Transverse colon (tissue), 4 donors: ENCODE measurements around the gene GOSR2. TPM values are rescaled to one million over a fixed set of nuclear protein-coding genes. Genes with fewer than 3 reads are reported as not detected.

ENCODE experiments used
- DNase-seq: peaks from one replicate; pipeline ENCODE4 v3.0.0-alpha.2; 2019
- H3K27ac ChIP-seq, 4 donors: fragments of 200-600 bp; sonication (generic); 2 replicates each; pipeline ENCODE4 v1.5.1; 2016 to 2018; ENCODE audit warnings: inconsistent platforms in 4 of 4
- H3K27me3 ChIP-seq: fragments of 200-600 bp; sonication (generic); 2 replicates; pipeline ENCODE4 v1.5.1; 2017; ENCODE audit warnings: inconsistent platforms
- H3K36me3 ChIP-seq, 4 donors: fragments of 200-600 bp; sonication (generic); 2 replicates each; pipeline ENCODE4 v1.5.1; 2017 to 2019; ENCODE audit warnings: inconsistent platforms in 4 of 4
- H3K4me1 ChIP-seq, 4 donors: fragments of 200-600 bp; sonication (generic); 2 replicates each; pipeline ENCODE4 v1.5.1; 2017 to 2020; ENCODE audit warnings: inconsistent platforms in 4 of 4
- H3K4me3 ChIP-seq, 4 donors: fragments of 200-600 bp; sonication (generic); 1 replicate in 1 of 4; 2 replicates in 3 of 4; pipeline versions ENCODE4 v1.5.1 to v1.6.1; 2017 to 2019; ENCODE audit warnings: inconsistent platforms in 4 of 4
- H3K9me3 ChIP-seq, 2 donors: fragments of 200-600 bp; sonication (generic); 2 replicates each; pipeline ENCODE4 v1.5.1; 2017 to 2019; ENCODE audit warnings: inconsistent platforms in 2 of 2
- EP300 ChIP-seq: sonication (generic); formaldehyde crosslinking; IDR thresholded peaks from one replicate; pipeline ENCODE4 v1.6.1; 2017; ENCODE audit warnings: antibody characterized with exemption, low read depth
- POLR2A ChIP-seq: fragments of 450-650 bp; IDR thresholded peaks from one replicate; pipeline ENCODE4 v1.6.1; 2016; ENCODE audit warnings: antibody characterized with exemption, mild to moderate bottlenecking, moderate library complexity
- POLR2AphosphoS5 ChIP-seq, 3 donors: sonication (generic); formaldehyde crosslinking; IDR thresholded peaks; one replicate each; pipeline ENCODE4 v1.6.1; 2016; ENCODE audit warnings: antibody characterized with exemption in 3 of 3
- WGBS, 2 donors: methylation state at CpG; one replicate each; pipeline ENCODE4 v1.1.5; 2018; ENCODE audit warnings: low coverage in 1 of 2; 5-methylcytosine and 5-hydroxymethylcytosine counted together
- in situ Hi-C, 4 donors: fragments of 200-750 bp; cut with MboI; loops; one replicate each; pipeline versions ENCODE4 v1.15.0 to v1.15.1; 2017; ENCODE audit warnings: low sequenced_read_pairs in 3 of 4, low pct_ligation_motif_present in 1 of 4, low pct_unique_long_range_greater_than_20kb in 1 of 4
- intact Hi-C: fragments of 100-400 bp; cut with DNase I; formaldehyde crosslinking; loops from one replicate; pipeline ENCODE4 v1.15.1; 2023; ENCODE audit warnings: low total_unique reads
- total RNA-seq, 4 donors: library from RNA; depleted of rRNA; stranded (reverse); fragments of >200 nt; gene quantifications; one replicate each; pipeline ENCODE4 v1.1.0, GENCODE V29; 2016
- TF ChIP-seq, protein P1 (sequence below), 5 experiments: fragments of 200-600 bp in 3 of 5; fragments of 450-650 bp in 2 of 5; sonication (generic) in 3 of 5; IDR thresholded peaks; 1 replicate in 2 of 5; 2 replicates in 3 of 5; pipeline ENCODE4 v1.5.1; 2016 to 2017; ENCODE audit warnings: antibody characterized with exemption in 5 of 5, inconsistent platforms in 3 of 5, mild to moderate bottlenecking in 2 of 5, moderate library complexity in 1 of 5

GOSR2 gene
- total RNA-seq, 4 donors from 2014 or later = 50.0 to 102 (median 62.8) TPM

DNA sequence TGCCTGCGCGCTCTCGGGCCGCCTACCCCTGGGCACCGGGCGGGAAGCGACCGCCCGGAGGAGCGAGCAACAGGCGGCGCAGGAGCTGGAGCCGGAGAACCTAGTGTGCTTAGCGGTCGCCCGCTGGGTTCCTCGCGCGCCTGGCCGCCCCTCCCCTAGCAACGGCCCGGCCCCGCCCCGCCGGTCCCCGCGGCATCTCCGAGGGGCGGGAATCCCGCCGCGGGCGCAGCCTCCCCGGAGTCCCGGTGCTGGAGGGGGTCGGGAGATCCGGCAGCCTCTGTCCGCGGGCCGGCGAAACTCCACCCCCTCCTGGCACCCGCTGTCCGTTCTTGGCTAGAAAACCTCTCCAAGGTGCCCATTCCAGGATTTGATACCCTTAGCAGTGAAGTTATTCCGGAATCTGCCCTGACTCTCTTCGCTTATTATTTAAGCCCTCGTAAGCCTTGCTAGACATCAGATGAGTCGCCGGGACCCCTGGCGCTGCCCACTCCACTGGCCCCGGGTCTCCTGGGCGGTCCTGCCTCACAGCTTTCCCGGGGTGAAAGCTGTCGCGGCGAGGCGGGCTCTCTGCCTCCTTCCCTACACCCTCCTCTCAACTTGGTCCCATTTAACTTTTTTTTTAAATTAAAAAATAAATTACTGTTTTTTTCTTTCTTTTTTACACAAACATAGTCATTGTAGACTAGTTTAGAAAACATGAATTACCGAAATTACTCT, 56.3 kb downstream of the GOSR2 start, which contains the start of gene RPRML:
RPRML (minus strand) TSS at position 107 of the 717 bp plus-strand sequence. CDS start 246 bp downstream, outside the sequence.
- peaks cover 55% of the 10 kb centered on the region for H3K27me3 ChIP-seq
- intact Hi-C loops (no loop called here), in situ Hi-C loops (no loop called here)
- TF ChIP-seq EP300 = no peak
- no peak for TF ChIP-seq POLR2A
- no peak for TF ChIP-seq POLR2AphosphoS5 (IDR thresholded peaks at IDR 0.05)
- TF ChIP-seq, protein P1, sequence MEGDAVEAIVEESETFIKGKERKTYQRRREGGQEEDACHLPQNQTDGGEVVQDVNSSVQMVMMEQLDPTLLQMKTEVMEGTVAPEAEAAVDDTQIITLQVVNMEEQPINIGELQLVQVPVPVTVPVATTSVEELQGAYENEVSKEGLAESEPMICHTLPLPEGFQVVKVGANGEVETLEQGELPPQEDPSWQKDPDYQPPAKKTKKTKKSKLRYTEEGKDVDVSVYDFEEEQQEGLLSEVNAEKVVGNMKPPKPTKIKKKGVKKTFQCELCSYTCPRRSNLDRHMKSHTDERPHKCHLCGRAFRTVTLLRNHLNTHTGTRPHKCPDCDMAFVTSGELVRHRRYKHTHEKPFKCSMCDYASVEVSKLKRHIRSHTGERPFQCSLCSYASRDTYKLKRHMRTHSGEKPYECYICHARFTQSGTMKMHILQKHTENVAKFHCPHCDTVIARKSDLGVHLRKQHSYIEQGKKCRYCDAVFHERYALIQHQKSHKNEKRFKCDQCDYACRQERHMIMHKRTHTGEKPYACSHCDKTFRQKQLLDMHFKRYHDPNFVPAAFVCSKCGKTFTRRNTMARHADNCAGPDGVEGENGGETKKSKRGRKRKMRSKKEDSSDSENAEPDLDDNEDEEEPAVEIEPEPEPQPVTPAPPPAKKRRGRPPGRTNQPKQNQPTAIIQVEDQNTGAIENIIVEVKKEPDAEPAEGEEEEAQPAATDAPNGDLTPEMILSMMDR (IDR thresholded peaks at IDR 0.05) = no peak
- H3K36me3 ChIP-seq = no peaks in the 10 kb centered on the region
- 4 to 5% methylated on average over 5 to 23 of the region's 57 CpGs for WGBS, 2 donors
- peak; percentile 27 for DNase-seq
- H3K27ac ChIP-seq = no peak within 1 kb of the TSS
- H3K4me3 ChIP-seq = peak within 1 kb of the TSS; percentile 37 to 64 (median 40)
- H3K4me1 ChIP-seq = peaks cover 7 to 26% (median 23%) of the 10 kb centered on the region in 4 donors
- H3K9me3 ChIP-seq = no peaks in the 10 kb centered on the region

DNA sequence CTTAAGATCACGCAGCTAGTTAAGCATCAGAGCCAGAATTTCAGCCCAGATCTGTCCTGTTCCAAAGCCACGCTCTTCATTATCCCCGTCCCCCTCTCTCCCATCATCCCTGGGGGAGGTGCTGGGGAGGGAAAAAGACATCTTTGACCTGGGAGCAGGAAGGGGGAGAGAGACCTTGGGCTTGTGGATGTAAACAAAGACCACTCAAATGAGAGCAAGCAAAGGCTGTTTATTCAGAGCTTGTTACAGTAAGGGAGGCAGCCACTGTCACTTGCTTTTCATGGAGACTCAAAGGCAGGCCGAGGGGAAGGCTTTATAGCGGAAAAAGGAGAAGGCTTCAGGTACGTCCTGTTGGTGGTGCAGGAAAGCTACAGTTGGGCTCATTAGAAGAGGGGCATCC, 59.6 kb downstream of the GOSR2 start:
- peaks cover 7 to 37% (median 26%) of the 10 kb centered on the region in 4 donors for H3K4me1 ChIP-seq
- no peak for DNase-seq
- no peak overlapping the region for H3K27ac ChIP-seq
- no peak overlapping the region for H3K4me3 ChIP-seq
- H3K9me3 ChIP-seq = no peaks in the 10 kb centered on the region
- WGBS, 2 donors = 88% methylated on average over 6 of the region's 6 CpGs
- H3K27me3 ChIP-seq = peaks cover 40% of the 10 kb centered on the region
- intact Hi-C loops (no loop called here), in situ Hi-C loops (no loop called here)
- TF ChIP-seq, protein P1 (IDR thresholded peaks at IDR 0.05) = no peak
- no peak for TF ChIP-seq EP300
- TF ChIP-seq POLR2A = no peak
- TF ChIP-seq POLR2AphosphoS5 (IDR thresholded peaks at IDR 0.05) = no peak
- H3K36me3 ChIP-seq = no peaks in the 10 kb centered on the region

DNA sequence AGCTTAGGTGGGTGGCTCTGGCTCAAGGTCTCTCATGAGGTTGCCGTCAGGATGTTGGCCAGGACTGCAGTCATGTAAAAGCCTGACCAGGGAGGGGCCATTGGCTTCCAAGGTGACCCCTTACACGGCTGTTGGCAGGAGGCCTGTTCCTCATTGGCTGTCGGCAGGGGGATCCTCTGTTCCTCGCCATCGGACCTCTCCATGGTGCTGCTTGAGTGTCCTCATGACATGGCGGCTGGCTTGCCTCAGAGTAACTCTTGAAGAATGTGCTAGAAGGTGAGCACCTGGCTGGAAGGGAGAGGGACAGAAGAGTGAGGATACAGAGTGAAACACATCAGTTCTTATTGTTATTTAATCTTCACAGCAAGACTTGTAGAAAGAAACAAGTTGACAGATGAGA, 60.8 kb downstream of the GOSR2 start:
- Histone ChIP-seq H3K27ac (peak overlapping the region in 3 of 4 donors; percentile 66 to 81 (median 72)), H3K27me3 (peaks cover 28% of the 10 kb centered on the region), H3K4me3 (no peak overlapping the region), H3K4me1 (peaks cover 0 to 27% (median 16%) of the 10 kb centered on the region in 4 donors), H3K9me3 (no peaks in the 10 kb centered on the region), H3K36me3 (no peaks in the 10 kb centered on the region)
- 50 to 62% methylated on average over 2 to 6 of the region's 6 CpGs for WGBS, 2 donors
- in situ Hi-C loops (no loop called here), intact Hi-C loops (no loop called here)
- TF ChIP-seq POLR2AphosphoS5 (IDR thresholded peaks at IDR 0.05) = no peak
- TF ChIP-seq EP300 = no peak
- TF ChIP-seq POLR2A = no peak
- TF ChIP-seq, protein P1 (IDR thresholded peaks at IDR 0.05) = no peak
- no peak for DNase-seq

DNA sequence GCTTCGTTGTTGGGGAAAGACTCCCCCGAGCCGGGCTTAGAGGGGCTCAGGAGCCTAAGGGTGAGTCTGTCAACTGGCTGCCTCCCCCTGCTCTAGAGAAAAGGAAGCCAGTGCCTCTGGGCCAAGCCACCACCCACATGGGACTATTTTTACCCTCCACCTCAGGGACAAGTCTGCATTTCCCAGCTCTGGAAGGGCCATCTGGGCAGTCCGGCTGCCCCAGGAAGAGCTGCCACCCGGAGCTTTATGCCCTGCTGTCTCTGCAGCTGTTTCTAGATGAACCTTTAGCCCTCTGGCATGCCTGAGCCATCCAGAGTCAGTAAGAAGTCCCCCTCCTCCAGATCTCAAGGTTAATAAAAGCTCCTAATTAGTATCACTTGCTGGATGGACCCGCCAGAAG, 61.4 kb downstream of the GOSR2 start:
- Histone ChIP-seq H3K27ac (peak overlapping the region in 3 of 4 donors; percentile 66 to 81 (median 72)), H3K36me3 (no peaks in the 10 kb centered on the region), H3K4me1 (peaks cover 0 to 21% (median 11%) of the 10 kb centered on the region in 4 donors), H3K27me3 (peaks cover 22% of the 10 kb centered on the region), H3K9me3 (no peaks in the 10 kb centered on the region), H3K4me3 (no peak overlapping the region)
- peak; percentile 20 for DNase-seq
- 29 to 37% methylated on average over 1 to 6 of the region's 6 CpGs for WGBS, 2 donors
- TF ChIP-seq EP300 (no peak), POLR2AphosphoS5 (IDR thresholded peaks at IDR 0.05) (no peak)
- intact Hi-C loops = no loop called here
- in situ Hi-C loops = no loop called here
